MM.1S (cell line): ENCODE data around the gene RHBDD1.

Experiments used
- DNase-seq: peaks from one replicate; pipeline ENCODE4 v3.0.0-alpha.2; 2015
- H2AFZ ChIP-seq: fragments of 300-600 bp; sonication (generic); 2 replicates; pipeline ENCODE4 v1.6.0; 2016; ENCODE audit warnings: antibody characterized with exemption, low read length
- H3F3A ChIP-seq: fragments of 300-600 bp; sonication (generic); 2 replicates; pipeline ENCODE4 v1.6.1; 2016; ENCODE audit warnings: mild to moderate bottlenecking, antibody characterized with exemption, low read length, moderate library complexity, mixed read lengths; ENCODE audit not compliant: insufficient read depth
- H3K27ac ChIP-seq: fragments of 300-600 bp; sonication (generic); 2 replicates; pipeline ENCODE4 v1.5.1; 2016; ENCODE audit warnings: mild to moderate bottlenecking, low read length
- H3K27me3 ChIP-seq: fragments of 300-600 bp; sonication (generic); replicated peaks from 2 replicates; pipeline ENCODE4 v1.6.0; 2016; ENCODE audit warnings: low read length; ENCODE audit not compliant: insufficient read depth
- H3K36me3 ChIP-seq: fragments of 300-600 bp; sonication (generic); replicated peaks from 2 replicates; pipeline ENCODE4 v1.6.1; 2016; ENCODE audit warnings: mild to moderate bottlenecking, low read length, mixed read lengths; ENCODE audit not compliant: insufficient read depth
- H3K4me1 ChIP-seq: fragments of 300-600 bp; sonication (generic); 2 replicates; pipeline ENCODE4 v1.6.1; 2016; ENCODE audit warnings: low read length, mixed read lengths
- H3K4me2 ChIP-seq: fragments of 300-600 bp; sonication (generic); 2 replicates; pipeline ENCODE4 v1.6.0; 2016; ENCODE audit warnings: low read depth, low read length
- H3K4me3 ChIP-seq: fragments of 300-600 bp; sonication (generic); 2 replicates; pipeline ENCODE4 v1.5.1; 2016; ENCODE audit warnings: low read length, mixed read lengths
- H3K79me2 ChIP-seq: fragments of 300-600 bp; sonication (generic); 2 replicates; pipeline ENCODE4 v1.6.1; 2016; ENCODE audit warnings: mixed run types, low read length, mixed read lengths
- H3K9ac ChIP-seq: fragments of 300-600 bp; sonication (generic); 2 replicates; pipeline ENCODE4 v1.6.1; 2016; ENCODE audit warnings: low read length, mixed read lengths
- H3K9me2 ChIP-seq: fragments of 300-600 bp; sonication (generic); replicated peaks from 2 replicates; pipeline ENCODE4 v1.6.1; 2016; ENCODE audit warnings: mild to moderate bottlenecking, low read length, mixed read lengths; ENCODE audit not compliant: insufficient read depth
- H3K9me3 ChIP-seq: fragments of 300-600 bp; sonication (generic); replicated peaks from 2 replicates; pipeline ENCODE4 v1.6.1; 2016; ENCODE audit warnings: mild to moderate bottlenecking, low read length, mixed read lengths; ENCODE audit not compliant: insufficient read depth
- H4K20me1 ChIP-seq: fragments of 300-600 bp; sonication (generic); 2 replicates; pipeline ENCODE4 v1.6.1; 2016; ENCODE audit warnings: mild to moderate bottlenecking, low read length, moderate library complexity, mixed read lengths; ENCODE audit not compliant: insufficient read depth
- CTCF ChIP-seq: fragments of 300-600 bp; sonication (generic); IDR thresholded peaks from 2 replicates; pipeline ENCODE4 v1.5.1; 2016; ENCODE audit warnings: antibody characterized with exemption, low read length, mixed read lengths
- EZH2 ChIP-seq: fragments of 300-600 bp; sonication (generic); optimal IDR thresholded peaks from 2 replicates; pipeline ENCODE3; 2017; ENCODE audit warnings: low read depth, mild to moderate bottlenecking, antibody characterized with exemption, low read length, mixed read lengths
- EZH2phosphoT487 ChIP-seq: fragments of 300-600 bp; sonication (generic); IDR thresholded peaks from 2 replicates; pipeline ENCODE4 v1.6.1; 2018; ENCODE audit warnings: antibody characterized with exemption, low read length

The RHBDD1 gene

DNA sequence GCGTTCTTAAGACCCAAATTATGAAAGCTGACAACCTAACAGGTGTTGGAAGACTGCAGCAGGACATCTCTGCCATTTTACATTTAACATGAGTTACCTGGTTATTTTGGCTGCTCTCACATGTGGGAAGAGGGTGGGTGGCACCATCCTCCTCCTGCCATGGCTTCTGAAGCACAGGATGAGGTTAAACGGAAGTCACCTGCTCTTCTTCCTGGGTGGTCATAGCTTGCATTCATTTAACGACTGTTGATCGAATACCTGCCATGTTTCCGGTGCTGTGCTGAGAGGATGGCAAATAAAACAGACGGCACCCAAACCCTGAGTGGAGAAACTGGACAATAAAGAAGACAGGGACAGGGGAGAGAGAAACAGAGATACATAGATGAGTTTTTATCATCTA is 118.0 kb downstream of the RHBDD1 start:
- Histone ChIP-seq H3K4me2 (no peak overlapping the region), H4K20me1 (no peaks in the 10 kb centered on the region), H3K9me3 (no peaks in the 10 kb centered on the region), H3K9me2 (no peaks in the 10 kb centered on the region), H2AFZ (no peak overlapping the region), H3K4me1 (no peaks in the 10 kb centered on the region), H3K27ac (no peak overlapping the region), H3K79me2 (no peaks in the 10 kb centered on the region), H3K4me3 (no peak overlapping the region), H3K9ac (no peak overlapping the region), H3K36me3 (no peaks in the 10 kb centered on the region), H3F3A (no peaks in the 10 kb centered on the region), H3K27me3 (no peaks in the 10 kb centered on the region)
- TF ChIP-seq EZH2 (no peak), CTCF (no peak), EZH2phosphoT487 (no peak)
- no peak for DNase-seq

DNA sequence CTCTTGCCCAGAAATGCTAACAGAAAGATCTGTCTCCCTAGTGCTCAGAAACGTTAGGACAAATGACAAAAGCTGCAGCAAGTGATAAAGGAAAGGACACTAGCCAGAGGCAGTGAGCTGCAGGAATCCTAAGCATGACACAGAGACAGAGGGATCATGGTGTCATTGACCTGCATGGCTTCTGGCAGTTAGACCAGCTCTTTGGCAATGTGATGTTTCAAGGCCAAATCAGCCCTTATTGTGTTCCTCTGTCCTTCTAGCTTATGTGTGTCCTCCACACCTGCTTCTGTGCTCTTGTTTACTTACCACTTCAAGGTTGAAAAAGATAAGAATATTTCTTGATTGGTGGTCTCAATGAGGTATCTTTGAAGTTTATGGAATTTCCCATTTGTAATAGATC is 120.8 kb downstream of the RHBDD1 start:
- H3K4me1 ChIP-seq = no peaks in the 10 kb centered on the region
- no peaks in the 10 kb centered on the region for H3K9me2 ChIP-seq
- H4K20me1 ChIP-seq = no peaks in the 10 kb centered on the region
- H3K79me2 ChIP-seq = 0 out of 2 replicates have a peak, but pooled peaks cover 3% of the 10 kb centered on the region
- H3K9ac ChIP-seq = no peak overlapping the region
- DNase-seq = no peak
- H3K36me3 ChIP-seq = no peaks in the 10 kb centered on the region
- H3K27ac ChIP-seq = no peak overlapping the region
- H2AFZ ChIP-seq = no peak overlapping the region
- H3K9me3 ChIP-seq = no peaks in the 10 kb centered on the region
- no peaks in the 10 kb centered on the region for H3K27me3 ChIP-seq
- H3F3A ChIP-seq = no peaks in the 10 kb centered on the region
- no peak overlapping the region for H3K4me2 ChIP-seq
- TF ChIP-seq EZH2phosphoT487 (no peak), EZH2 (no peak), CTCF (no peak)
- H3K4me3 ChIP-seq = no peak overlapping the region

DNA sequence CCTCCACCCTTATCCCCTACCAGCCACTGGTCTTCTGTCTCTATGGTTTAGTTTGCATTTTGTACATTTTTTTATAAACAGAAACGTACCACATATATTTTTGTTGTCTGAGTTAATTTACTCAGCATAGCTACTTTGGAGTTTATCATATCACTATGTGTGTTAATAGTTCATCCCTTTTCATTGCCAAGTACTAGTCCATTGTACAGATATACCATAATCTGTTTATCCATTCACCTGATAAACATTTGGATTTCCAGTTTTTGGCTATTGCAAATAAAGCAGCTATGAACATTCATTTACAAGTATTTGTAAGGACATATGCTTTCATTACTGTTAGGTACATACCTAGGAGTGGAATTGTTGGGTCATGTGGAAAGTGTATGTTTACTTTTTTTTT is 123.6 kb downstream of the RHBDD1 start:
- no peak overlapping the region for H3K27ac ChIP-seq
- H3K4me3 ChIP-seq = no peak overlapping the region
- H3K9me3 ChIP-seq = no peaks in the 10 kb centered on the region
- H3K4me2 ChIP-seq = no peak overlapping the region
- no peaks in the 10 kb centered on the region for H3K9me2 ChIP-seq
- H3K27me3 ChIP-seq = no peaks in the 10 kb centered on the region
- H4K20me1 ChIP-seq = no peaks in the 10 kb centered on the region
- H2AFZ ChIP-seq = no peak overlapping the region
- DNase-seq = no peak
- no peaks in the 10 kb centered on the region for H3K4me1 ChIP-seq
- H3K36me3 ChIP-seq = no peaks in the 10 kb centered on the region
- H3K79me2 ChIP-seq = 0 out of 2 replicates have a peak, but pooled peaks cover 3% of the 10 kb centered on the region
- H3K9ac ChIP-seq = no peak overlapping the region
- TF ChIP-seq CTCF = no peak
- TF ChIP-seq EZH2 = no peak
- no peak for TF ChIP-seq EZH2phosphoT487
- no peaks in the 10 kb centered on the region for H3F3A ChIP-seq
